HG03108 (cell line): ENCODE measurements around the gene KRTAP12-1.

Experiments used
- ATAC-seq: cut with Tn5 transposase; IDR thresholded peaks from one replicate; pipeline ENCODE4 v1.9.1; 2021; ENCODE audit warnings: moderate library complexity; ENCODE audit not compliant: unreplicated experiment

Gene KRTAP12-1

DNA sequence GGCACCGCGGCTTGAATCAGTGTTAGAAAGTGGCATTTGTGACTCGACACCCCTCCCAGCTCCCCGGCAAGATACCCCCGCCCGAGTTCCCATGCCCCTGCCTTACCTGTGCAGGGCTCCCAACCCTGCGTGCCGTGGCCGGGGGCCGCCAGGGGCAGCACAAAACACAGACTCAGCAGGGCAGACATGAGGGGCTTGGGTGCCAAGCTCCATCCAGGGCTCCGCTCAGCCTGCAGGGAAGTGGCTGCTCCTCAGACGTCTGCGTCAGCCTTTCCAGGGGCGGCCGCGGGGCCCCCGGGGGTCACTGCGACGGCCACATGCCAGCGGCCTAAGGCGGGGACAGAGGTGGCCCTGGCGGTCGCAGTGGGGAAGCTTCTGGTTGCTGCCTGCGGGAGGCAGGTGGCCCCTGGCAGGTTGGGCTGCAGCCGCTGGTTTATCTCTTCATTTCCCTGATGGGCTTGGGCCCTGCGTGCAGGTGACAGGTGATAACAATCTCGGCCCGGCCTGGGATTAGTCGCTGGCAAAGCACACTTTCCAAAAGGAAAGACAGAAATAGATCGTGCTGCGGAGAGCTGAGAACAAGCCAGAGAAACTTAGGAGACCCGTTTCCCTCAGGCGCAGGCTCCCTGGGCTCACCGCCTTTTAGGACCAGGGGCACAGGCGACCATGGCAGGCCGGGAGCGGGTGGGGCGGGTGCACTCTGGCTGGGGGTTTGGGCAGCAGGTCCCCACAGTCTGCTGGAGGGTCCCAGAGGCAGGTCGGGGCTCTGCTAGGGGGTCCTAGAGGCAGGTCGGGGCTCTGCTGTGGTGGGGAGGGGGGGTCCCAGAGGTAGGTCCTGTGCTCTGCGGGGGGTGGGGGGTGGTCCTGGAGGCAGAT is 29.6 kb upstream of the KRTAP12-1 start, which contains the start of gene TSPEAR:
TSS of gene TSPEAR (minus strand) at position 246 of the 876 bp plus-strand sequence. CDS start at position 188, 58 bp downstream.
- ATAC-seq = no peak

DNA sequence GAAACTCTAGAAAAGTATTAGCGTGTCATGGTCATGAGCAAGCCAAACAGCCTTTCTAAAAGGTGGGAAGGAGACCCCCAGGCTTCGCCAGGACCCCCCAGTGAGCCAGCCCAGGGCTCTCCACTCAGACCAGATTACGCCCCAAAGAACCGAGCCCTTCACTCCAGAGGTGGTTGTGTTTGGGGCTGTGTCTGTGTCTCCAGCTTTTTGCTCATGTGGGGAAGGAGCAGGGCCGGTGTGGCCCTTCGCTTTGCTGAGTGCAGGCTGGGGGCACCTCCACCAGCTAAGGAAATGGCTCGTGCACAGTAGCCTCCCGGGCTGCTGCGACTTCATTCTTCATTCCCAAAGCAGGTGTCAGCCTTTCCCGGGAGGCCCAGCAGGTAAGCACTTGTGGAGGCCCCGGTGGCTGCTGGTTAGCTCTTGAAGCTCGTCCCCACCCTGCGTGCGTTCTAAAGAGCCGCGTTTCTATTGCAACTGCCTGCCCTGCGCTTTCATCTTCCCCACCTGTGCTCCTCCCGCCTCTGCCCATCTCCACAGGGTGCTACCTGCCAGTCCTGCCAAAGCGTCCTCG is 28.9 kb upstream of the KRTAP12-1 start:
- ATAC-seq = no peak

DNA sequence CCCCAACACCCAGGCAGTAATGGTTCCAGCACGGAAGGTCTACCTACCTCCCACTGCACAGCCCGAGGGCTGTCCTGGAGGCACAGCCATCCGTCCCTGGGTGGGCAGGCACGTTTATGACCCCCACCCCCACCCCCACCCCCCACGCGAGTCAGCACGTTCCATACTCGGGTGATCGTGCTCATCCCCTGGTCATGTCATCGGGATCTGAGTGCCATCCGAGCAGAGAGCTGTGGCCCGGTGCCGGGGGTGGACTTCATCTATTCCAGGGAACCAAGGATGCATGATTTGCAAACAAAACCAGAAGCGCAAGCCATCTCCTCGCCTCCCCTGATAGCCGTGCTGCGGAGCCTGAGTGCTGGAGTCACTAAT is 28.3 kb upstream of the KRTAP12-1 start:
- no peak for ATAC-seq

DNA sequence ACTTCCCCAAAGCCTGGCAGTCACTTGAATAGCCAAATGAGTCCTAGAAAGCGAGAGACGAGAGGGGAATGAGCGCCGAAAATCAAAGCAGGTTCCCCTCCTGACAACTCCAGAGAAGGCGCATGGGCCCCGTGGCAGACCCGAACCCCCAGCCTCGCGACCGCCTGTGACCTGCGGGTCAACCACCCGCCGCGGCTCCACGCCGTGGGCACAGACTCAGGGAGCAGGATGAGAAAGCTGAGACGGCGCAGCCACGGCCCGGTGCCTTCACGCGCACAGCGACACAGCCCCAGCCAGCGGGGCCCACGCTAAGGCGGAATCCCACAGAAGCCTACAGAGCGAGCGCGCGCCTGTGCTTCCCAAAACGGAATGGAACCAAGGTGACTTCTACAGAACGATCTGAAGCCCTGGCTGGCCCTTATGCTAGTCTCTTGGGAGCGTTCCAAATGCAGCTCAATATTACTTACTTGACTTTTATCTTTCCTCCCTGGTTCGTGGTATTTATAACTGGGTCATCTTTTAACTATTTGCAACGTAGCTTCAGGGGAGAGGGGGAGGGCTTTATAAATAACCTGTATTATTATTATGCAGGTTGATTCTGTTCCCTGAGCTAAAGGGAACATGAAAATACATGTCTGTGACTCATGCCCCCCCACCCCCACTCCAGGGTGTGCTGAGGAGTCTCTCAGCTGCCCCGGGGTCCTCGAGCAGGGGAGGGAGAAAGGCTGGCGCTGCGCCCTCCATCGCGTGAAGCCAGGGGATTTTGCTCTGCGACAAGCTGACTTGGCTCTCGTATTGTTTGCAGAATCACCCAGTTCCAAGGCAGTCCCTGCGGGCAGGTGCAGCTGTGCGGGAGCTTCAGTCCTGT is 27.7 kb upstream of the KRTAP12-1 start:
- no peak for ATAC-seq

- no peak for ATAC-seq
These were observed 27.0 kb upstream of the KRTAP12-1 start for GRCh38 chr21:44708866-44709425.

DNA sequence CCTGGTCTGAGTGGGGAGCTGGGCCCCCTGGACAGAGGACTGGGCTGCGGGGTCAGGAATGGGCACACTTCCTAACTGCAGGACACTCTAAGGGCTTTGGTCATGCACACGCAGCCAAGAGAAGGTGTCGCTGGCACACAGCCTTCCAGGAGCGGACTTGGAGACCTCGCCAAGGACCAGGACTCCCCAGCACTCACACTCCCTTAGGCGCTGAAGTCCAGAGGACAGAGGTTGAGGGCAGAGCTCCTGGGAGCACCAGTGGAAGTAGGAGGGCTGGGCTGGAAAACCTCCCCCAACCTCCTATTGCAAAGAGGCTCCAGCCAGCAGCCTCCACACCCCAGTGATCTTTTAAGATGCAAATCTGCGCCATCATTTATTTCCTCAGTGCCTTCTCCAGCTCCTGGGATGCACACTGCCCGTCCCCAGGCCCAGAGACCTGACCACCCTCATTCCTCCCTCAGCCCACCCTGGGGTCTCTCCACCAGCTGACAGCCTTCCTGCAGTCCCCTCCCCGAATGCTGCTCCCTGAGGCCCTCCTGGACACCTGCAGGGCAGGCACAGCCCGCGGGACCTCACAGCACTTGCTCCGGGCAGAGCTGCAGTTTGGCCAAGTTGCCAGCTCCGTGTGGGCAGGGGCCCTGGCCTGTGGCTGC is 26.4 kb upstream of the KRTAP12-1 start:
- ATAC-seq = no peak

- no peak for ATAC-seq
These were observed 25.0 kb upstream of the KRTAP12-1 start for GRCh38 chr21:44706706-44707581.

DNA sequence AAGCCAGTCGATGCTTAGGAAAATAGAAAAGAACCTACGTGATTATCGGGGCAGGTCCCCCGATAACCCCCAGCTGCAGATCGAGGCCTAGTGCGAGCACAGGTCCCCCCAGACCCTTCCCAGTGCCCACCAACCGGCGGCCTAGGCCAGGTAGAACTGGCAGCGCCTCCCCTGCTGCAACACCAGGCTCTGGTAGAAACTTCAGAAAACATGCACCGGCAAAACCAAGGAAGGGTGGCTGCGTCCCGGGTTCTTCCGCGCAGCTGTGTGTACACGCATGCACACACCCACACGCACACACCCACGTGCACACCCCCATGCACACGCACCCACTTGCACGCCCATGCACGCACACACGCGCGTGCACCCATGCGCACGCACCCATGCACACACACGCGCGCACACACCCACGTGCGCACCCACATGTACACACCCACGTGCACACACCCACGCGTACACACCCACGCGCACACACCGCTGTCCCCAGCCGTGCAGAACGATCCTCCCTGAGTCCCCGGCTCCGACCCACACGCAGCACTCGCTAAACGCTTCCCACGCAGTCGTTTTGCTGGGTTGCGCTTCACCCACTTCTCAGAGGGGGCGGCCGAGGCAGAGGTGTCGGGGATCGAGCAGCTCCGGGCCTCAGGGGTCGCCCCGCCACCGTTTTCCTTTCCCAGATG is 24.2 kb upstream of the KRTAP12-1 start:
- no peak for ATAC-seq

GRCh38 chr21:44704636-44705001 is 22.7 kb upstream of the KRTAP12-1 start:
- no peak for ATAC-seq

- ATAC-seq = no peak
These were observed 22.0 kb upstream of the KRTAP12-1 start for GRCh38 chr21:44703731-44704635.

GRCh38 chr21:44702973-44703730 is 21.2 kb upstream of the KRTAP12-1 start:
- no peak for ATAC-seq

DNA sequence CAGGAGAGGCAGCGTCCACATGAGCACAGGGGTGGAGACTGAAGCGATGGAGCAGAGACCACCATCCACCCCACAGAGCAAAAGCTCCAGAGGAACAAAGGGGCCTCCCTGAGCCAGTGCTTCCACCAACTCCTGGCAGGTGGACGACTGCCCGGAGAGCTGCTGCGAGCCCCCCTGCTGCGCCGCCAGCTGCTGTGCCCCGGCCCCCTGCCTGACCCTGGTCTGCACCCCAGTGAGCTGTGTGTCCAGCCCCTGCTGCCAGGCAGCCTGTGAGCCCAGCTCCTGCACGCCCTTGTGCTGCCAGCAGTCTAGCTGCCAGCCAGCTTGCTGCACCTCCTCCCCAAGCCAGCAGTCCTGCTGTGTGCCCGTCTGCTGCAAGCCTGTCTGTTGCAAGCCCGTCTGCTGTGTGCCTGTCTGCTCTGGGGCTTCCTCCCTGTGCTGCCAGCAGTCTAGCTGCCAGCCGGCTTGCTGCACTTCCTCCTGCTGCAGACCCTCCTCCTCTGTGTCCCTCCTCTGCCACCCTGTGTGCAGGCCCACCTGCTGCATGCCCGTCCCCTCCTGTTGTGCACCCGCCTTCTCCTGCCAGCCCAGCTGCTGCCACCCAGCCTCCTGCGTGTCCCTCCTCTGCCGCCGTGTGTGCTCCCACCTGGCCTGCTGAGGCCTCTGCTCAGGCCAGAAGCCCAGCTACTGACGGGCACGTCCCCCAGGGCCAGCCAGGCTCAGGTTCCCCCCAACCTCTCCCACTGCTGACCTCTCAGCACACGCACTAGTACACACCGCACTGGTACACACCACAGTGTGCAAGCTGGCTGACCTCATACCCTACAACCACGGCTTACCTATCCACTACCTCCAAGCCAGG is 20.4 kb upstream of the KRTAP12-1 start:
- ATAC-seq = no peak

DNA sequence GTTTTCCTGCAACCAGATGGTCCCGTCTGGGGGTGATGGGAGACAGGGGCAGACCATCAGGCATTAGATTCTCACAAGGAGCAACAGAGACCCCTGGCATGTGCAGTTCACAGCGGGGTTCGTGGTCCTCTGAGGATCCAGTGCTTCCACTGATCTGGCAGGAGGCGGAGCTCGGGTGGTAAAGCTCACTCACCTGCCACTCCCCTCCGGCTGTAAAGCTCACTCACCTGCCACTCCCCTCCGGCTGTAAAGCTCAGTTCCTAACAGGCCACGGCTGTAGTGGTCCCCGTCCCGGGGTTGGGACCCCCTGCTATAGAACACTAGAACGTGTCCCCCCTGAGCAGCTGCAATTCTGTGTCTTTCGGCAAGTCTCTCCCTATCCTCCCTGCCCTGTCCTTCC is 19.6 kb upstream of the KRTAP12-1 start:
- ATAC-seq = no peak

DNA sequence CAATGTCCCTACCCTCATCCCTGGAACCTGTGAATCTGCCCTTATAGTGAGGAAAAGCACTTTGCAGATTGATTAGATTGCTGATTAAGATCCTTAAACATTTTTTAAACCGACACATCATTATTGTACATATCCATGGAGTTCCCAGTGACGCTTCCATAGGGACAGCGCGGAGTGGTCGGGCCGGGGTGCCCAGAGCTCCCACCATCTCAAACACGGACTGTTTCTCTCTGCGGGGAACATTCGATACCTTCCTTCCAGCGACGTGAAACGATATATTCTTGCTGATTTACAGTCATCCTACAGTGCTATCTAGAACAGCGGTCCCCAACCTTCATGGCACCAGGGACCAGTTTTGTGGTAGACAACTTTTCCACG is 19.0 kb upstream of the KRTAP12-1 start:
- ATAC-seq = no peak

DNA sequence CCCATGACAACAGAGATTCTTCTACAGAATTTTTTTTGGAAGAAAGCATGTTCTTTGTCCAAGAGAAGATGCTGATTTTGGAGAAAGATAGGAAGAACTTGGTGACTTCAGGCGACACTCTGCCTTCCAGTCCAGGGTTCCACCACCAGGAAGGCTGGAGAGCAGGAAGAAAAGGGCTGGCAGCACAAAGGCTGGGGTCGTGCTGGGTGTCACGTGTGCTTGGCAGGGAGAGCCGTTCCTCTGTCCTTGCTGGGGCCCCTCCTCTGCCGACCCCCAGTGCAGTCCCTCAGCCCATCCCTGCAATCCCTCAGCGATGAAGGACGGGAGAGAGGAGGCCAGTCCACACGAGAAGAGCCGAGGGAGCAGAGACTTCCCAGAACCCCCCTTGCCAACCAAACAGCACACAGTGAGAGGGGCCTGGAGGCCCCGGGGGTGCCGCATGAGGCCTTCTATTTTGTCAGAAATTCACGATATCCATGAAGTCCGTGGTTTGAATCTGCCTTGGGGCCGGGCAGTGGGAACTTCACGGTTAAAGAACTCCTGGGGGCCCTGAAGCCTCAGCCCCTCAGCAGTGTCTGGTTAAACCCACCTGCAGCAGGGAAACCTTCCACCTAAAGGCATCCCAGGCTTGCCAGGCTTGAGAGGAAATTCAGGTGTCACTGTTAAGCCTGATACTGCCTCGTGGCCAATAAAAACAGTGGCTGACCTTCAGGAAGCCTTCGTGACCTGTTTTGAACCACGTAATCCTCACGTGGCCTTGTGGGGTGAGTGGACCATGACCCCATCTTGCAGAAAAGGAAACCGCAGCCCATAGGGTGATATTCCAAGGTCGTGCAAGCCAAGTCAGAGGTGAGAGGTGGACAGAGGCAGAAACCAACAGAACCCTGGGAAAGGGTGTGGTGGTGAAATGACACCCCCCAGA is 18.4 kb upstream of the KRTAP12-1 start:
- ATAC-seq = no peak
